Endodermal cell (in vitro differentiated cells): ENCODE data around the gene FHAD1. TPM values are rescaled to one million over a fixed set of nuclear protein-coding genes. Genes with fewer than 3 reads are reported as not detected.
"Not testable (repeated sequence)": the region's sequence is repeated elsewhere in the genome, so short reads cannot be mapped to it uniquely, and the experiment has no call there.

Source experiments
- DNase-seq: peaks from one replicate; pipeline ENCODE4 v3.0.0-alpha.2; 2017
- H3K27ac ChIP-seq: 2 replicates; pipeline ENCODE4 v1.5.1; 2013; ENCODE audit warnings: mild to moderate bottlenecking, low read depth, low read length, moderate library complexity
- H3K27me3 ChIP-seq: 2 replicates; pipeline ENCODE4 v1.6.1; 2013; ENCODE audit warnings: mild to moderate bottlenecking, low read length, moderate library complexity; ENCODE audit not compliant: insufficient read depth, control insufficient read depth, poor library complexity, severe bottlenecking
- H3K36me3 ChIP-seq: 2 replicates; pipeline ENCODE4 v1.7.0; 2013; ENCODE audit warnings: mild to moderate bottlenecking, low read length, moderate library complexity; ENCODE audit not compliant: control insufficient read depth, insufficient read depth
- H3K4me1 ChIP-seq: one replicate; pipeline ENCODE4 v1.7.0; 2013; ENCODE audit warnings: low read length; ENCODE audit not compliant: control insufficient read depth, insufficient read depth
- H3K4me3 ChIP-seq: 2 replicates; pipeline ENCODE4 v1.5.1; 2013; ENCODE audit warnings: mild to moderate bottlenecking, low read length, moderate library complexity
- H3K9ac ChIP-seq: 2 replicates; pipeline ENCODE4 v1.6.1; 2013; ENCODE audit warnings: mild to moderate bottlenecking, low read length, moderate library complexity; ENCODE audit not compliant: poor library complexity, severe bottlenecking; ENCODE audit errors: extremely low read depth
- H3K9me3 ChIP-seq: 2 replicates; pipeline ENCODE4 v1.6.1; 2013; ENCODE audit warnings: mild to moderate bottlenecking, low read length, moderate library complexity; ENCODE audit not compliant: control insufficient read depth
- H3K27ac Mint-ChIP-seq: 2 replicates; pipeline ENCODE4 v1.8.0; 2020; ENCODE audit warnings: mixed read lengths
- H3K27me3 Mint-ChIP-seq: 2 replicates; pipeline ENCODE4 v1.8.0; 2021; ENCODE audit warnings: mild to moderate bottlenecking, mixed read lengths; ENCODE audit not compliant: insufficient read depth
- H3K36me3 Mint-ChIP-seq: 2 replicates; pipeline ENCODE4 v1.8.0; 2020; ENCODE audit warnings: low read depth, mixed read lengths
- H3K4me1 Mint-ChIP-seq: 2 replicates; pipeline ENCODE4 v1.8.0; 2020; ENCODE audit warnings: mixed read lengths
- H3K4me3 Mint-ChIP-seq: 2 replicates; pipeline ENCODE4 v1.8.0; 2020; ENCODE audit warnings: mild to moderate bottlenecking, moderate library complexity, mixed read lengths
- H3K9me3 Mint-ChIP-seq: 2 replicates; pipeline ENCODE4 v1.8.0; 2020; ENCODE audit warnings: mild to moderate bottlenecking, mixed read lengths
- CTCF ChIP-seq: fragments of 200-600 bp; sonication (generic); conservative IDR thresholded peaks from 2 replicates; pipeline ENCODE4 v1.5.0; 2021; ENCODE audit warnings: antibody characterized with exemption, mild to moderate bottlenecking
- WGBS, 2 experiments: methylation state at CpG; one replicate each; pipeline versions ENCODE4 v1.1.5 to v1.1.7; 2013; ENCODE audit warnings: missing lambda C conversion rate in 2 of 2, mixed read lengths in 1 of 2; ENCODE audit not compliant: insufficient coverage in 1 of 2, insufficient read length in 1 of 2; 5-methylcytosine and 5-hydroxymethylcytosine counted together
- total RNA-seq, 2 donors: library from RNA; stranded (reverse); fragmentation: NEBNext Ultra II Directional in 1 of 2; extraction: Animal tissue kit (Norgen Biotek cat#: 25700) in 1 of 2; gene quantifications; 2 replicates in 1 of 2; 3 replicates in 1 of 2; pipeline ENCODE4 v1.2.1, GENCODE V29; 2021

FHAD1 gene
- total RNA-seq, 2 donors from 2014 or later: 2.9 to 3.6 TPM

DNA sequence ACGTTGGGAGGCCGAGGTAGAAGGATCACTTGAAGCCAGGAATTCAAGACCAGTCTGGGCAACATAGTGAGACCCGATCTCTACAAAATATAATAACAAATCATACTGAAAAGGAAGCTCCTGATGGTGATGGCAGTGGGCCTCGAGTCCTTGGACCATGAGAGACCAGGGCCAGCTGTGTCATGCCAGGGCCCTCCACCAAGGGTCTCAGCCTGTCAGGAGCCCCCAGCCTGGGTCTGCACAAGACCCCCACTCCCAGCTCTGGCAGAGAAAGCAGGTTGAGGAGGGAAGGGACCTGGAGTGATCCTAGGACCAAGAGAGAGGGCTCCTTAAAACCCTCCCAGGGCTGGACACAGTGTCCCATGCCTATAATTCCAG lies 184.5 kb downstream of the FHAD1 start:
- Mint-ChIP-seq H3K9me3 (no peaks in the 10 kb centered on the region), H3K27me3 (no peaks in the 10 kb centered on the region), H3K4me3 (no peak overlapping the region), H3K27ac (no peak overlapping the region), H3K4me1 (peaks cover 4% of the 10 kb centered on the region), H3K36me3 (peaks cover 7% of the 10 kb centered on the region)
- 92 to 96% methylated on average over 3 to 4 of the region's 4 CpGs for WGBS, 2 experiments
- no peaks in the 10 kb centered on the region for H3K4me1 ChIP-seq
- no peaks in the 10 kb centered on the region for H3K9me3 ChIP-seq
- H3K27ac ChIP-seq: no peak overlapping the region
- no peak overlapping the region for H3K4me3 ChIP-seq
- no peak overlapping the region for H3K9ac ChIP-seq
- no peak for TF ChIP-seq CTCF
- H3K36me3 ChIP-seq: peaks cover 6% of the 10 kb centered on the region
- no peaks in the 10 kb centered on the region for H3K27me3 ChIP-seq
- no peak for DNase-seq

DNA sequence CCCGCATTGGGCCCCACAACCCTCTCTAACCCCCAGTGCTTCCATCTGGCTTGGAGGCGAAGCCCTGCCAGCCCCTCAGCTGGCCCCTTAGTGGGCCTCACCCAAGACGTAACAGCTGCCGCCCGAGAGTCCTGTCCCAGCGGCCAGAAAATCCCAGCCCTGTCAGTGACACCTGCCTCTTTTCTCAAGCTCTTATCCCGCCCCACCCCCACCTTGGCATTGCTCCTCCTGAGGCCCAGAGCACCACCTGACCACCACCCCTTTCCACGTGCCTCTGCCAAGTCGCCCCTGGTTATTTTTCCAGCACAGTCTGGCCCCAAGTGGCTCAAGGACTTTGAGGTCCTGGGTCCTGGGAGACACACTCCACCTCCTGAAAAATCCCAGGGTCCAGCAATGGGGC lies 185.3 kb downstream of the FHAD1 start:
- TF ChIP-seq CTCF: no peak
- Histone ChIP-seq H3K9me3 (no peaks in the 10 kb centered on the region), H3K36me3 (peaks cover 6% of the 10 kb centered on the region), H3K4me3 (no peak overlapping the region), H3K4me1 (no peaks in the 10 kb centered on the region), H3K27me3 (no peaks in the 10 kb centered on the region), H3K27ac (no peak overlapping the region), H3K9ac (no peak overlapping the region)
- Mint-ChIP-seq H3K27ac (no peak overlapping the region), H3K4me1 (peaks cover 4% of the 10 kb centered on the region), H3K9me3 (no peaks in the 10 kb centered on the region), H3K36me3 (peaks cover 5% of the 10 kb centered on the region), H3K27me3 (no peaks in the 10 kb centered on the region), H3K4me3 (no peak overlapping the region)
- WGBS, 2 experiments: 87 to 90% methylated on average over 6 to 9 of the region's 9 CpGs
- DNase-seq: no peak

DNA sequence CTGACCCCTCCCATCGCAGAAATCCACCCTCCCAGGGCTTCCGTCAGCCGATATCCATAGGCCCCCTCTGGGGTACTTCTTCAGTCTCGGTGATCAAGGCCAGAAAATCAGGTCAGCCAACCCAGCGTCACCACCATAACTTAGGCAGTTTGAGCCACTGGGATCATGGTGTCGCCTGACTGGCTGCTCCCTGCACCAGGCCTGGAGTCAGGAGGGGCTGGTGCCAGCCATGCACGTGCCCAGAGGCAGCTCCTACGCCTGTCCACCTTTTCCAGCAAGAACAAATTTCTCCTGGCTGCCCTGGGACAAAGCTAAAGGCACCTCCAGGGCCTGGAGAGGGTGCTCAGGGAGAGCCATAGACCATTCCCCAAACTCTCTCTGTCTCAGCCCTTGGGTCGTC lies 186.4 kb downstream of the FHAD1 start:
- Mint-ChIP-seq H3K9me3 (no peaks in the 10 kb centered on the region), H3K27ac (no peak overlapping the region), H3K27me3 (no peaks in the 10 kb centered on the region), H3K4me3 (no peak overlapping the region), H3K36me3 (peaks cover 3% of the 10 kb centered on the region), H3K4me1 (peaks cover 4% of the 10 kb centered on the region)
- Histone ChIP-seq H3K9me3 (no peaks in the 10 kb centered on the region), H3K4me3 (no peak overlapping the region), H3K36me3 (peaks cover 6% of the 10 kb centered on the region), H3K9ac (no peak overlapping the region), H3K4me1 (no peaks in the 10 kb centered on the region), H3K27me3 (no peaks in the 10 kb centered on the region), H3K27ac (no peak overlapping the region)
- TF ChIP-seq CTCF: no peak
- 80% methylated on average over 9 of the region's 9 CpGs for WGBS, 2 experiments
- no peak for DNase-seq

- DNase-seq, H3K27ac ChIP-seq, H3K4me3 Mint-ChIP-seq, H3K4me3 ChIP-seq, H3K27ac Mint-ChIP-seq, H3K9me3 Mint-ChIP-seq, H3K27me3 Mint-ChIP-seq, H3K36me3 ChIP-seq, H3K4me1 ChIP-seq, H3K9ac ChIP-seq, H3K9me3 ChIP-seq, H3K4me1 Mint-ChIP-seq, H3K36me3 Mint-ChIP-seq, H3K27me3 ChIP-seq: not testable (repeated sequence)
- WGBS, 2 experiments: 75 to 82% methylated on average over 5 to 8 of the region's 8 CpGs
Observed at GRCh38 chr1:15434739-15435138, 187.7 kb downstream of the FHAD1 start.
